ENCODE measurements around the gene ACACA.

- TF ChIP-seq, protein P1, sequence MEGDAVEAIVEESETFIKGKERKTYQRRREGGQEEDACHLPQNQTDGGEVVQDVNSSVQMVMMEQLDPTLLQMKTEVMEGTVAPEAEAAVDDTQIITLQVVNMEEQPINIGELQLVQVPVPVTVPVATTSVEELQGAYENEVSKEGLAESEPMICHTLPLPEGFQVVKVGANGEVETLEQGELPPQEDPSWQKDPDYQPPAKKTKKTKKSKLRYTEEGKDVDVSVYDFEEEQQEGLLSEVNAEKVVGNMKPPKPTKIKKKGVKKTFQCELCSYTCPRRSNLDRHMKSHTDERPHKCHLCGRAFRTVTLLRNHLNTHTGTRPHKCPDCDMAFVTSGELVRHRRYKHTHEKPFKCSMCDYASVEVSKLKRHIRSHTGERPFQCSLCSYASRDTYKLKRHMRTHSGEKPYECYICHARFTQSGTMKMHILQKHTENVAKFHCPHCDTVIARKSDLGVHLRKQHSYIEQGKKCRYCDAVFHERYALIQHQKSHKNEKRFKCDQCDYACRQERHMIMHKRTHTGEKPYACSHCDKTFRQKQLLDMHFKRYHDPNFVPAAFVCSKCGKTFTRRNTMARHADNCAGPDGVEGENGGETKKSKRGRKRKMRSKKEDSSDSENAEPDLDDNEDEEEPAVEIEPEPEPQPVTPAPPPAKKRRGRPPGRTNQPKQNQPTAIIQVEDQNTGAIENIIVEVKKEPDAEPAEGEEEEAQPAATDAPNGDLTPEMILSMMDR (conservative IDR thresholded peaks at IDR 0.05 in 1 of 2, IDR thresholded peaks at IDR 0.05 in 1 of 2; ENCODE audit: low read depth in 1 of 2, low read length in 2 of 2) = no peak
- no peak for TF ChIP-seq EZH2 (IDR thresholded peaks at IDR 0.05; ENCODE audit: low read length, missing control alignments)
These were observed 145.3 kb downstream of the ACACA start for GRCh38 chr17:37261286-37261685.

All from fibroblast of lung (primary cell).